NCI-H1048 (cell line): ENCODE results near the gene MATN1.
A peak's percentile ranks its signal among the peaks of the same experiment; 100 is the strongest.

Source experiments
- DNase-seq: peaks from one replicate; lab custom pipeline; 2025; lab: John Stamatoyannopoulos, UW

Gene MATN1

GRCh38 chr1:30718091-30718635, 5.2 kb downstream of the MATN1 start:
- DNase-seq: peak; percentile 95

GRCh38 chr1:30716646-30717045, 6.7 kb downstream of the MATN1 start:
- no peak for DNase-seq

- no peak for DNase-seq
Measured at GRCh38 chr1:30715886-30716285, 7.5 kb downstream of the MATN1 start.

GRCh38 chr1:30715216-30715615, 8.2 kb downstream of the MATN1 start:
- no peak for DNase-seq

- DNase-seq: no peak
Measured at GRCh38 chr1:30714536-30715090, 8.8 kb downstream of the MATN1 start.

GRCh38 chr1:30714025-30714424, 9.4 kb downstream of the MATN1 start:
- DNase-seq: no peak

- no peak for DNase-seq
Measured at GRCh38 chr1:30713311-30713710, 10.1 kb downstream of the MATN1 start.

- no peak for DNase-seq
Measured at GRCh38 chr1:30712583-30712982, 10.8 kb downstream of the MATN1 start.

GRCh38 chr1:30710407-30710806, 13.0 kb downstream of the MATN1 start:
- no peak for DNase-seq

- DNase-seq: no peak
Measured at GRCh38 chr1:30708361-30708728, 15.0 kb downstream of the MATN1 start.

GRCh38 chr1:30707412-30708360, 15.7 kb downstream of the MATN1 start:
- peak; percentile 29 for DNase-seq

GRCh38 chr1:30706528-30706927, 16.9 kb downstream of the MATN1 start:
- no peak for DNase-seq

- DNase-seq: no peak
Measured at GRCh38 chr1:30705698-30706097, 17.7 kb downstream of the MATN1 start.

GRCh38 chr1:30704765-30705509, 18.4 kb downstream of the MATN1 start:
- no peak for DNase-seq

- no peak for DNase-seq
Measured at GRCh38 chr1:30704271-30704670, 19.1 kb downstream of the MATN1 start.

GRCh38 chr1:30702823-30703222, 20.6 kb downstream of the MATN1 start:
- DNase-seq: no peak

- DNase-seq: no peak
Measured at GRCh38 chr1:30701258-30701633, 22.1 kb downstream of the MATN1 start.

- DNase-seq: no peak
Measured at GRCh38 chr1:30700528-30701257, 22.7 kb downstream of the MATN1 start.

- DNase-seq: no peak
Measured at GRCh38 chr1:30699762-30700161, 23.6 kb downstream of the MATN1 start.

- no peak for DNase-seq
Measured at GRCh38 chr1:30698401-30698981, 24.9 kb downstream of the MATN1 start.

- no peak for DNase-seq
Measured at GRCh38 chr1:30697571-30698376, 25.6 kb downstream of the MATN1 start.
